NCI-H2227 (cell line): ENCODE data around the gene SOX18.
A peak's percentile ranks its signal among the peaks of the same experiment; 100 is the strongest.

Experiments
- DNase-seq: peaks from one replicate; lab custom pipeline; 2025; ENCODE audit not compliant: unreplicated experiment; lab: John Stamatoyannopoulos, UW

Gene SOX18

GRCh38 chr20:64039293-64040160 is 9.9 kb downstream of the SOX18 start:
- no peak for DNase-seq

- DNase-seq: peak; percentile 86
Measured at GRCh38 chr20:64038565-64039292, 10.7 kb downstream of the SOX18 start.

DNA sequence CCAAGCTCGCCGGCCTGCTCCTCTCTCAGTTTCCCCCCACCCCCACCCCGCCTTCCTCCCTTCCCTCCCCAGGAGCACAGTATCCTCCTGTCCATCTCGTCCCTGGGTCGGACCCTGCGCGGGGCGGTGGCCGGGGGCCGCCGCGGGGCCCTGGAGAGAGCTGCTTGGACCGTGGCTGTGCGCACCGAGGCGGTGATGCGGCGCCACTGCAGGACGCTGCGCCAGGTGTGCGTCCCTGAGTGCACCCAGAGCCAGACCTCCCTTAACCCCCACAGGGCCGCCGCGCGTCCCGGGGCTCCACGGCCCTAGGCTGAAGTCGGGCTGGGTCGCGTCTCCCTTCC is 11.2 kb downstream of the SOX18 start:
- peak; percentile 65 for DNase-seq

- DNase-seq: peak; percentile 56
Measured at GRCh38 chr20:64037498-64038213, 11.8 kb downstream of the SOX18 start.

GRCh38 chr20:64037199-64037497 is 12.3 kb downstream of the SOX18 start:
- no peak for DNase-seq

- DNase-seq: no peak
Measured at GRCh38 chr20:64036346-64037198, 12.9 kb downstream of the SOX18 start.

GRCh38 chr20:64035933-64036345 is 13.5 kb downstream of the SOX18 start, which contains the start of gene C20orf204:
Gene C20orf204 (plus strand): TSS chr20:64036182. CDS start chr20:64036324, 142 bp downstream.
- DNase-seq: no peak

- DNase-seq: no peak
Measured at GRCh38 chr20:64035066-64035932, 14.1 kb downstream of the SOX18 start.

DNA sequence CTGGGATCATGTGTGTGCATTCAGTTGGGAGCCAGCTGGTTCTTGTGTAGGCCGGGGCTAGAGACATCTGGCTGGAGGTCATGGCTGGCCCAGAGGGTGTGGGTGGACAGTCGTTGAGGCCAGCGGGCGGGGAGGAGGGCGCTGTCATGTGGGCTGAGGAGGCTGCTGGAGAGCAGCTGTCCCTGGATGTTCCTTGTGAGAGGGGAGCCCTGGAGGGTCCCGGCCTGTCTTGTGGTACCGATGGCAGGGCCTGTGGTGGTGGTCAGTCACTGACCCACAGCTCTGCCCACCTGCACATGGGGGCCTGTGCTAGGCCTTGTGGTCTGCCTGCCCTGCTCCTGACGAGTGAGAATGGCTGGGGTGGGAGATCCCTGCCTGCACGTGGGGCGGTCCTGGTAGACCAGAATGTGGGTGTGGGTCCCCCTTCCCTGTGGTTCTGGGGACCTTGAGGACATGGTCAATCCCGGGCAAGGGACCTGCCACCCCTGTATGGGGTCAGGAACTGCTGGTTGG is 15.4 kb downstream of the SOX18 start:
- no peak for DNase-seq

DNA sequence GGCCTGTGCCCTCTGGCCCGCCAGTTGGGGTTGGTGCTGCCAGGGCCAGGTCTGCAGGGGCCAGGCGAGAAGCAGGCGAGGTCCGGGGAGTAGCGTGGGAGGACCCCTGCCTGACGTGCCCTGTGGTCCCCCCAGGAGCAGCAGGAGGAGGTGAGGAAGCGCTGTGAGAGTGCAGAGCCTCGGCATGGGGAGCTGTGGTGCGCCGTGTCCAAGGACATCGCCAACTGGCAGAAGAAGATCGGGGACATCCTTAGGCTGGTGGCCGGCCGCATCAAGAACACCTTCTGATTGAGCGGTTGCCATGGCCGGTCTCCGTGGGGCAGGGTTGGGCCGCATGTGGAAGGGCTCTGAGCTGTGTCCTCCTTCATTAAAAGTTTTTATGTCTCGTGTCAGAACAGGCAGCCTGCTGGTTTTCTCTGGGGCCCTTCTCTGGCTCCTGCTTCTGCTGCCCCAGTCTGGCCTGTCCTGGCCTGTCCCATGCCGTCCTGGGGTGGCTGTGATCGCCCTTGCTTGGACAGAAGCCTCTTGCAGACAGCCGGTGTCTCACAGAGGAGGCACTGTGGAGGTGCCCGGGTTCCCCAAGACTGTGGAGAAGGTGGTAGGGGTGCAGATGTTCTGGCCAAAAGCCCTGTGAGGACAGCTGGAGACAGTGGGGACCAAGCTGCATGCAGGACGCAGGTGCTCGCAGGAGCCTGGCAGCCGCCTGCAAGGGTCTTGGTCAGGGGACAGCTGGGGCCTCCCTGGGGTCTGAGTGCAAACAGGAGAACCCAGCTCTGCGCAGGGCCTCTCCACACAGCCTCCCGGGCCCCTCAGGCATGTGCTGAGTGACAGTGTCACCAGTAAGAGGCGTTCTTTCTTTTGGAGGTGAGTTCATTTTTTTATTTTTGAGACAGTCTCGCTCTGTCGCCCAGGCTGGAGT is 16.5 kb downstream of the SOX18 start:
- no peak for DNase-seq

- no peak for DNase-seq
Measured at GRCh38 chr20:64031822-64032314, 17.6 kb downstream of the SOX18 start.

DNA sequence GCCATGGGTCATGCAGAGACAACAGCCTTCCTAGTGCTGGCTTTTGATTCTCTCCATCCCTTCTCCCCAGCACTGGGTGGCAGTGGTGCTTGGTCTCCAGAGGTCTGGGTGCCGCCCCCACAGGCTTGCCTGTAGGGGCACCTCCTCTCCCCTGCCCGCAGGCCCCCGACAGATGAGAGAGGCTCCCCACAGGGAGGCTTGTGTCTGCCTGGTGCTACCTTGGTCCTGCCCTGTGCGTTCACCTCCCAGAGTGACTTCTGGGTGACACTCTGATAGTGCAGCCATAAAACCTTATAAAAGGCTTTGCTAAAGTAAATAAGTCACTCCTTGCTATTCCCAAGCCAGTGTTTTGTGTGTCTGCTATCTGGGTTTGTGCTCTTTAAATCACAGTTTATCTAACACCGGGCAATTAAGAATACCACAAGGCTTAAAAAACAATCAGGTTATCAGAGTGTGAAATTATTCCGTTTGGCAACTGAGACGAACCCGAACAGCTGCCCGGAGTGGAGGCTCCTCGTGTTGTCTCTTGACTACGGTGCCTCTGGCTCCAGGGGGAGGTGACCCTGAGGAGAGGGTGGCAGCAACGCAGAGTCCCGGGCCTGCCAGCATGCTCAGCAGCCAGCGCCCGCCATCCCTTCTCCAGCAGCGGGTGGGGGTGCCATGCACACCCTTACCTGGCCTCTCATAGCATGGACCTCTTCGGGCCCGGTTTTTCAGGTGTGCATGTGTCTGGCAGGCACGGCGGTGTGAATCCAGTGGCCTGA is 18.9 kb downstream of the SOX18 start:
- no peak for DNase-seq

DNA sequence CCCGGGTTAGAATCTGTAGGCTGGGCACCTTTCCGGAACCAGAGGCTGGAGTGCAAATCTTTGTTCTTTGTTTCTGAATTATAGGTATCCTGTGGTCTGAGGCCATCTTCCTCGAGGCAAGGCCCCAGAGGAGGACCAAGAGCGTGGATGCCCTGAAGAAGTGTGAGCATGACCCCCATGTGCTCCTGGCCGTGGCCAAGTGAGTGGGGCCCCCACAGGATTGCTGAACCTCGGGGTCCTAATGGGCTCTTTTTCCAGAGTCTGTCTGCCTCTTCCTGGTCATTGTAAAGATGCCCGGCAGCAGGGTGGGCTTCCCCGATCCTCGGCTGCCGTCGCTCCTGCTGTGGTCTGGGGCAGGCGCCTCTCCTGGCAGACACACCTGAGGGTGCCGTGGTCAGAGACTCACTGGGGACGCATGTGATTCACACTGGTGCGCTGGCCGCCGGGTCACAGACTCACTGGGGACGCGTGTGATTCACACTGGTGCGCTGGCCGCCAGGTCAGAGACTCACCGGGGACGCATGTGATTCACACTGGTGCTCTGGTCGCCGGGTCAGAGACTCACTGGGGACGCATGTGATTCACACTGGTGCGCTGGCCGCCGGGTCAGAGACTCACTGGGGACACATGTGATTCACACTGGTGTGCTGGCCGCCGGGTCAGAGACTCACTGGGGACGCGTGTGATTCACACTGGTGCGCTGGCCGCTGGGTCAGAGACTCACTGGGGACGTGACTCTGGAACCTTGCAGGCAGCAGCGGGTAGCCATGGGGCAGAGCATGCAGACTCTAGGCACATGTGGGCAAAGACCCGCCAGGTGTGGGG is 19.9 kb downstream of the SOX18 start:
- DNase-seq: no peak

- DNase-seq: no peak
Measured at GRCh38 chr20:64027981-64028685, 21.3 kb downstream of the SOX18 start.

DNA sequence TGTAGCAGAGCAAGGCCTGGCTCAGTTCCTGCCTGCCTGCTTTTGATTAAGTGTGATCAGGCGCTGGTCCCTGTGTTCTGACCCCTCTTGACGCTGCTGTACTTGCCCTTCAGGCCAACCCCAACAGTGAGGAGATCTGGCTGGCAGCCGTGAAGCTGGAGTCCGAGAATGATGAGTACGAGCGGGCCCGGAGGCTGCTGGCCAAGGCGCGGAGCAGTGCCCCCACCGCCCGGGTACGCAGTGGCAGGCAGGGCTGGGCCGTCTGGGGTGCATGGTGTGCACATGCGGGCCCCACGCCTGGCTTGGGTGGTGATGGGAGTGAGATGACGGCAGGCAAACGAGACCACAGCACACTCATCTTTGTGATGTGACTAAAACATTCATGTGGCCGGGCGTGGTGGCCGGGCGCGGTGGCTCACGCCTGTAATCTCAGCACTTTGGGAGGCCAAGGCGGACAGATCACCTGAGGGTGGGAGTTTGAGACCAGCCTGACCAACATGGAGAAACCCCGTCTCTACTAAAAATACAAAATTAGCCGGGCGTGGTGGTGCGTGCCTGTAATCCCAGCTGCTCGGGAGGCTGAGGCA is 23.5 kb downstream of the SOX18 start:
- DNase-seq: no peak
